Measurements from ENCODE around the gene GPR132.

The GPR132 gene

GRCh38 chr14:105043641-105044040 is 21.6 kb downstream of the GPR132 start:
- Histone ChIP-seq H2AFZ (ENCODE audit: low read length) (no peak overlapping the region), H3K27ac (ENCODE audit: low read depth, low read length, poor library complexity, severe bottlenecking) (no peak overlapping the region), H3K9me3 (ENCODE audit: low read length) (no peaks in the 10 kb centered on the region), H3K27me3 (ENCODE audit: insufficient read depth, low read length) (peaks cover 23% of the 10 kb centered on the region), H3K4me2 (ENCODE audit: low read length) (no peak overlapping the region), H3K4me1 (ENCODE audit: insufficient read depth, low read length, severe bottlenecking) (peaks cover 3% of the 10 kb centered on the region), H3F3A (ENCODE audit: insufficient read depth, low read length) (no peaks in the 10 kb centered on the region), H3K9ac (ENCODE audit: low read length) (no peak overlapping the region), H3K4me3 (ENCODE audit: low read depth, low read length, poor library complexity, severe bottlenecking) (no peak overlapping the region), H3K79me2 (ENCODE audit: insufficient read depth, low read length) (no peaks in the 10 kb centered on the region), H3K36me3 (ENCODE audit: insufficient read depth, low read length) (no peaks in the 10 kb centered on the region), H3K9me2 (ENCODE audit: low read depth, low read length) (no peaks in the 10 kb centered on the region), H4K20me1 (ENCODE audit: insufficient read depth, low read length) (no peaks in the 10 kb centered on the region)
- TF ChIP-seq, protein P1, sequence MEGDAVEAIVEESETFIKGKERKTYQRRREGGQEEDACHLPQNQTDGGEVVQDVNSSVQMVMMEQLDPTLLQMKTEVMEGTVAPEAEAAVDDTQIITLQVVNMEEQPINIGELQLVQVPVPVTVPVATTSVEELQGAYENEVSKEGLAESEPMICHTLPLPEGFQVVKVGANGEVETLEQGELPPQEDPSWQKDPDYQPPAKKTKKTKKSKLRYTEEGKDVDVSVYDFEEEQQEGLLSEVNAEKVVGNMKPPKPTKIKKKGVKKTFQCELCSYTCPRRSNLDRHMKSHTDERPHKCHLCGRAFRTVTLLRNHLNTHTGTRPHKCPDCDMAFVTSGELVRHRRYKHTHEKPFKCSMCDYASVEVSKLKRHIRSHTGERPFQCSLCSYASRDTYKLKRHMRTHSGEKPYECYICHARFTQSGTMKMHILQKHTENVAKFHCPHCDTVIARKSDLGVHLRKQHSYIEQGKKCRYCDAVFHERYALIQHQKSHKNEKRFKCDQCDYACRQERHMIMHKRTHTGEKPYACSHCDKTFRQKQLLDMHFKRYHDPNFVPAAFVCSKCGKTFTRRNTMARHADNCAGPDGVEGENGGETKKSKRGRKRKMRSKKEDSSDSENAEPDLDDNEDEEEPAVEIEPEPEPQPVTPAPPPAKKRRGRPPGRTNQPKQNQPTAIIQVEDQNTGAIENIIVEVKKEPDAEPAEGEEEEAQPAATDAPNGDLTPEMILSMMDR (IDR thresholded peaks at IDR 0.05; ENCODE audit: low read length) = no peak
- no peak for TF ChIP-seq EZH2 (IDR thresholded peaks at IDR 0.05; ENCODE audit: borderline replicate concordance, low read length)

DNA sequence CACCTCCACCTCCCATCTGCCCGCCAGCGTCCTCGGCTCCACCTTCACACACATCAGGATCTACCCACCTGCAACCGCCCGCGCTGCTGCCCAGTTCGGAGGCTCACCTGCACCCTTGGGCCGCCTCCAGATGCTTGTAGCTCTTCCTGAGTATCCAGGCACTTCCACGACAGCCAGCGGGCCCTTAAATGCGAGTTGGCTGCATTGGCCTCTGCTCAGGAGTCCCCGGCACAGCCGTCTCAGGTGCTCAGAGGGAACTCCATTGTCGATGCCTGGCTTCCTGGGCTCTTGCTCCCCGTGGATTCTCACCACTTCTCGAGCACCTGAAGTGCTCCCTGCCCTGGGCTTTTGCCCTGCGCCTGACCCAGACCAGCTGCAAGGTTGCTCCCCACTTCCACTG is 22.4 kb downstream of the GPR132 start:
- no peaks in the 10 kb centered on the region for H3K36me3 ChIP-seq (ENCODE audit: insufficient read depth, low read length)
- H3K9me3 ChIP-seq (ENCODE audit: low read length) = no peaks in the 10 kb centered on the region
- H3K27me3 ChIP-seq (ENCODE audit: insufficient read depth, low read length) = peaks cover 23% of the 10 kb centered on the region
- no peaks in the 10 kb centered on the region for H4K20me1 ChIP-seq (ENCODE audit: insufficient read depth, low read length)
- H3K4me2 ChIP-seq (ENCODE audit: low read length) = no peak overlapping the region
- H3K79me2 ChIP-seq (ENCODE audit: insufficient read depth, low read length) = no peaks in the 10 kb centered on the region
- peaks cover 3% of the 10 kb centered on the region for H3K4me1 ChIP-seq (ENCODE audit: insufficient read depth, low read length, severe bottlenecking)
- H3K27ac ChIP-seq (ENCODE audit: low read depth, low read length, poor library complexity, severe bottlenecking) = no peak overlapping the region
- no peak overlapping the region for H2AFZ ChIP-seq (ENCODE audit: low read length)
- no peak overlapping the region for H3K9ac ChIP-seq (ENCODE audit: low read length)
- H3F3A ChIP-seq (ENCODE audit: insufficient read depth, low read length) = no peaks in the 10 kb centered on the region
- H3K4me3 ChIP-seq (ENCODE audit: low read depth, low read length, poor library complexity, severe bottlenecking) = no peak overlapping the region
- TF ChIP-seq, protein P1 (IDR thresholded peaks at IDR 0.05; ENCODE audit: low read length) = no peak
- no peak for TF ChIP-seq EZH2 (IDR thresholded peaks at IDR 0.05; ENCODE audit: borderline replicate concordance, low read length)
- no peaks in the 10 kb centered on the region for H3K9me2 ChIP-seq (ENCODE audit: low read depth, low read length)

DNA sequence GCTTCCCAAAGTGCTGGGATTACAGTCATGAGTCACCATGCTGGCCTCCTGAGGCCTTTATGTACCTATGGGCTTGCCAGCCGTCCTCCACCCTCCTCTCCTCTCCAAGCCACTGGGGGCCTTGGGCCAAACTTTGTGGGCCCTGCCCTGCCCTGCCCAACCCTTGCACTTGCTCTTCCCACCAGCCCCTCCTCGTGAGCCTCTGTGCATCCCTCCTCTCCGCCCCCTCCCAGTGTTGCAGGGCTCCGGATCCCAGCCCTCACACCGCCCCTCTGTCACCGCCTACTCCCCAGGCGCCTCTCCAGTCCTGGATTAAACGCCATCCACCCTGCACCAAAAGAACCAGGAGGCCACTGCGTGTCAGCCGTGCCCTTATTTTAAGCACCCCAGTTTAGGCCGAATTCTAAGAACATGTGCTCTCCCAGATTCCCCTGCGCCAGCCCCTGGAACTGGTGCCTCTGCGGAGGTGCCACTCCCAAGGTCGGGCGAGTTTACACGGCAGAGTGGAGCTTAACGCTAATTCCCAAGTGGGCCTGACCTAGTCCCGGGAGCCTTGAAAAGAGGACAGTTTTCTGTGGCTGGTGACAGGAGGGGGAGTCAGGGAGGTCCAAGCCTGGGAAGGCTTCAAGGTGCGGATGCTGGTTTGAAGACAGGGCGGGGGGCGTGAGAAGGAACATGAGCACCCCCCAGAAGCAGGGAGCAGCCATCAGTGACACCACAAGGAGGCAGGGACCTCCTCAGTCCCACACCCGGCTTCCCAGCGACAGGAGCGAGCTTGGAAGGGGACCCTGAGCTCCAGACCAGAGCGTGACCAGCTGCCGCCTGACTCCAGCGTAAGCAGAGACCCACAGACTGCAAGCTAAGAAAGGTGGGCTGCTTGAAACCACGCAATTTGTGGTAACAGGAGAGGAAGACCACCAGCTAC is 23.1 kb downstream of the GPR132 start:
- TF ChIP-seq, protein P1 (IDR thresholded peaks at IDR 0.05; ENCODE audit: low read length) = no peak
- no peak for TF ChIP-seq EZH2 (IDR thresholded peaks at IDR 0.05; ENCODE audit: borderline replicate concordance, low read length)
- H3K9me2 ChIP-seq (ENCODE audit: low read depth, low read length) = no peaks in the 10 kb centered on the region
- no peaks in the 10 kb centered on the region for H4K20me1 ChIP-seq (ENCODE audit: insufficient read depth, low read length)
- H3K4me3 ChIP-seq (ENCODE audit: low read depth, low read length, poor library complexity, severe bottlenecking) = no peak overlapping the region
- H3K4me2 ChIP-seq (ENCODE audit: low read length) = no peak overlapping the region
- H3K9ac ChIP-seq (ENCODE audit: low read length) = no peak overlapping the region
- H3F3A ChIP-seq (ENCODE audit: insufficient read depth, low read length) = no peaks in the 10 kb centered on the region
- H3K9me3 ChIP-seq (ENCODE audit: low read length) = no peaks in the 10 kb centered on the region
- peaks cover 20% of the 10 kb centered on the region for H3K27me3 ChIP-seq (ENCODE audit: insufficient read depth, low read length)
- no peak overlapping the region for H2AFZ ChIP-seq (ENCODE audit: low read length)
- H3K27ac ChIP-seq (ENCODE audit: low read depth, low read length, poor library complexity, severe bottlenecking) = no peak overlapping the region
- H3K4me1 ChIP-seq (ENCODE audit: insufficient read depth, low read length, severe bottlenecking) = peaks cover 3% of the 10 kb centered on the region
- H3K79me2 ChIP-seq (ENCODE audit: insufficient read depth, low read length) = no peaks in the 10 kb centered on the region
- no peaks in the 10 kb centered on the region for H3K36me3 ChIP-seq (ENCODE audit: insufficient read depth, low read length)

All from OCI-LY1 (cell line).